Choroid plexus epithelial cell (primary cell): ENCODE results near the gene LIMK1.
"Not testable (repeated sequence)": the region's sequence is repeated elsewhere in the genome, so short reads cannot be mapped to it uniquely, and the experiment has no call there.

Experiments used
- DNase-seq: peaks from one replicate; pipeline ENCODE4 v3.0.0-alpha.2; 2010; ENCODE audit warnings: low read depth
- H3K4me3 ChIP-seq: 2 replicates; pipeline ENCODE4 v1.5.1; 2011; ENCODE audit warnings: low read depth, mild to moderate bottlenecking, control low read depth, low read length, moderate library complexity
- CTCF ChIP-seq: conservative IDR thresholded peaks from 2 replicates; pipeline ENCODE4 v1.5.1; 2011; ENCODE audit warnings: low read depth, mild to moderate bottlenecking, control low read depth, inconsistent platforms, low read length, moderate library complexity

Gene LIMK1

DNA sequence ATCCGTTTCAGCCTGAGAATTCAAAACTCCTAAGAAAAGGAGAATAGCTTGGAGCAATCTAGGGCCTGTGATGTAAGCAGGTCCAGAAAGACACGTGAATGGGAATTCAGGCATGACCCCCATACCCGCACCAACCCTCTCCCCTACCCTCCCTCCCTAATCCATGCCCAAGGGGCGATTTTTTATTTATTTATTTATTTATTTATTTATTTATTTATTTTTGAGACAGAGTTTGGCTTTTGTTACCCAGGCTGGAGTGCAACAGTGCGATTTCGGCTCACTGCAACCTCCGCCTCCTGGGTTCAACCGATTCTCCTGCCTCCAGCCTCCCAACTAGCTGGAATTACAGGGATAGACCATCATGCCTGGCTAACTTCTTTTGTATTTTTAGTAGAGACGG, 74.0 kb downstream of the LIMK1 start:
- no peak for DNase-seq
- no peak overlapping the region for H3K4me3 ChIP-seq
- TF ChIP-seq CTCF = no peak

DNA sequence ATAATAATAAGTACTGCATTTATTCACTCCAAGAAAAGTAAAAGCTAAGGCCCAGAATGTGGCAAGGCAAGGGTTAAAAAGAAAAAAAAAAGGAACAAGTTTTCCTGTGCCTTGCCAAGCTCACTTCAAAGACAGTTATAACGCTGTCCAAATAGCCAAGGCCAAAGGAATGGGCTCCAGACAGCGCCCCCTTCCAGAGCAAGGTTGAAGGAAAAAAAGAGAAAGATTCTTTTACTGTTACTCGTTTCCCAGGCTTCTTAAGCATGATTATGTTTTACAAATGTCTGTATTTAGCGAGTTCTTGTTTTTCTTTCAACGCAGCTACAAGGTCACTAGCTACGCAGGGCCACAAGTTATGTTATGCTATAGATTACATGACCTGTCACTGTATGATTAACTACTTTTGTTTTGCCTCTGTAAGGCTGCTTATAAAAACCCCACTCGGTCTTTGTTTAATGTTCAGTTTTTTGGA, 81.4 kb downstream of the LIMK1 start:
- no peak overlapping the region for H3K4me3 ChIP-seq
- TF ChIP-seq CTCF = peak; percentile 75
- peak; percentile 62 for DNase-seq

- TF ChIP-seq CTCF = no peak
- no peak overlapping the region for H3K4me3 ChIP-seq
- DNase-seq = no peak
These were observed 82.4 kb downstream of the LIMK1 start for GRCh38 chr7:74165867-74166593.

GRCh38 chr7:74167324-74167723, 83.7 kb downstream of the LIMK1 start:
- not testable (repeated sequence) for H3K4me3 ChIP-seq, DNase-seq
